ENCODE measurements around the gene HMGN5.
A peak's percentile ranks its signal among the peaks of the same experiment; 100 is the strongest.

HMGN5 gene

GRCh38 chrX:81201671-81202455 lies at the start of gene HMGN5, which contains the start of gene SH3BGRL:
Gene HMGN5 (minus strand): TSS chrX:81201913. CDS start chrX:81121549, 80,364 bp downstream.
Gene SH3BGRL (plus strand): TSS chrX:81202102. CDS start chrX:81202201, 99 bp downstream.
- TF ChIP-seq CTCF (IDR thresholded peaks at IDR 0.05; ENCODE audit: extremely low read depth, missing control alignments): no peak
- DNase-seq (ENCODE audit: low spot score): peak; percentile 36

GRCh38 chrX:81241753-81242152 lies 40.0 kb upstream of the HMGN5 start:
- no peak for DNase-seq (ENCODE audit: low spot score)
- TF ChIP-seq CTCF (IDR thresholded peaks at IDR 0.05; ENCODE audit: extremely low read depth, missing control alignments): no peak

- TF ChIP-seq CTCF (IDR thresholded peaks at IDR 0.05; ENCODE audit: extremely low read depth, missing control alignments): no peak
- no peak for DNase-seq (ENCODE audit: low spot score)
These were observed 39.1 kb upstream of the HMGN5 start for GRCh38 chrX:81240701-81241331.

- TF ChIP-seq CTCF (IDR thresholded peaks at IDR 0.05; ENCODE audit: extremely low read depth, missing control alignments): no peak
- DNase-seq (ENCODE audit: low spot score): no peak
These were observed 36.5 kb upstream of the HMGN5 start for GRCh38 chrX:81238166-81238565.

GRCh38 chrX:81237516-81237915 lies 35.8 kb upstream of the HMGN5 start:
- no peak for TF ChIP-seq CTCF (IDR thresholded peaks at IDR 0.05; ENCODE audit: extremely low read depth, missing control alignments)
- no peak for DNase-seq (ENCODE audit: low spot score)

- no peak for DNase-seq (ENCODE audit: low spot score)
- TF ChIP-seq CTCF (IDR thresholded peaks at IDR 0.05; ENCODE audit: extremely low read depth, missing control alignments): no peak
These were observed 30.5 kb upstream of the HMGN5 start for GRCh38 chrX:81232218-81232617.

GRCh38 chrX:81231476-81231875 lies 29.8 kb upstream of the HMGN5 start:
- no peak for TF ChIP-seq CTCF (IDR thresholded peaks at IDR 0.05; ENCODE audit: extremely low read depth, missing control alignments)
- no peak for DNase-seq (ENCODE audit: low spot score)
